SK-N-SH (cell line): ENCODE results near the gene SPOP.
"Not testable (repeated sequence)": the region's sequence is repeated elsewhere in the genome, so short reads cannot be mapped to it uniquely, and the experiment has no call there.

ENCODE experiments used
- ELF1 ChIP-seq: IDR thresholded peaks from 2 replicates; pipeline ENCODE4 v1.4.0; 2012
- EP300 ChIP-seq, 2 experiments: IDR thresholded peaks; 2 replicates each; pipeline versions ENCODE4 v1.4.0 to v1.6.1; 2012; ENCODE audit warnings: borderline replicate concordance in 1 of 2, low read depth in 1 of 2, low read length in 1 of 2
- FOSL2 ChIP-seq: IDR thresholded peaks from 2 replicates; pipeline ENCODE4 v1.4.0; 2012; ENCODE audit warnings: low read depth, mild to moderate bottlenecking, moderate library complexity, borderline replicate concordance
- FOXJ3 ChIP-seq: sonication (generic); formaldehyde crosslinking; IDR thresholded peaks from 2 replicates; pipeline ENCODE4 v1.5.1; 2020; ENCODE audit warnings: mild to moderate bottlenecking, missing genetic modification reagents
- FOXM1 ChIP-seq: IDR thresholded peaks from 2 replicates; pipeline ENCODE4 v1.4.0; 2012; ENCODE audit warnings: low read depth, mild to moderate bottlenecking
- GABPA ChIP-seq: IDR thresholded peaks from 2 replicates; pipeline ENCODE4 v1.4.0; 2012; ENCODE audit warnings: low read depth, mild to moderate bottlenecking
- GATA2 ChIP-seq: sonication (generic); formaldehyde crosslinking; IDR thresholded peaks from 2 replicates; pipeline ENCODE4 v1.5.0; 2020; ENCODE audit warnings: mild to moderate bottlenecking, missing genetic modification reagents
- POLR2AphosphoS5 ChIP-seq: IDR thresholded peaks from 2 replicates; pipeline ENCODE4 v1.6.1; 2012; ENCODE audit warnings: low read depth, low read length
- RAD21 ChIP-seq: IDR thresholded peaks from 2 replicates; pipeline ENCODE4 v1.6.1; 2012; ENCODE audit warnings: mild to moderate bottlenecking, low read length
- TAF1 ChIP-seq: IDR thresholded peaks from 2 replicates; pipeline ENCODE4 v1.6.1; 2012; ENCODE audit warnings: low read depth, mild to moderate bottlenecking, low read length, moderate library complexity, borderline replicate concordance
- TF ChIP-seq, protein P1 (sequence below): fragments of 200-600 bp; sonication (generic); IDR thresholded peaks from 2 replicates; pipeline ENCODE4 v1.6.1; 2017; ENCODE audit warnings: antibody characterized with exemption, mild to moderate bottlenecking, moderate library complexity

DNA sequence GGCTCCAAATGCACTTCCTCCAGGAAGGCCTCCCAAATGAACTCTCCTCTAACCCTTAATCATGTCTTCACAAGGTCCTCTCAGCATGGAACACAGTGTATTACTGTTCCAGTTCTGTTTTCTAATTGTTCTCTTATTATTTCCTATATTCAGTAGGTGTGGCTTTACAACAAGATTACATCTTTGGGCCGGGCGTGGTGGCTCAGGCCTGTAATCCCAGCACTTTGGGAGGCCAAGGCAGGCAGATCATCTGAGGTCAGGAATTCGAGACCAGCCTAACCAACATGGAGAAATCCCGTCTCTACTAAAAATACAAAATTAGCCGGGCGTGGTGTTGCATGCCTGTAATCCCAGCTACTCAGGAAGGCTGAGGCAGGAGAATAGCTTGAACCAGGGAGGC lies 4.2 kb downstream of the SPOP start:
- TF ChIP-seq, protein P1, sequence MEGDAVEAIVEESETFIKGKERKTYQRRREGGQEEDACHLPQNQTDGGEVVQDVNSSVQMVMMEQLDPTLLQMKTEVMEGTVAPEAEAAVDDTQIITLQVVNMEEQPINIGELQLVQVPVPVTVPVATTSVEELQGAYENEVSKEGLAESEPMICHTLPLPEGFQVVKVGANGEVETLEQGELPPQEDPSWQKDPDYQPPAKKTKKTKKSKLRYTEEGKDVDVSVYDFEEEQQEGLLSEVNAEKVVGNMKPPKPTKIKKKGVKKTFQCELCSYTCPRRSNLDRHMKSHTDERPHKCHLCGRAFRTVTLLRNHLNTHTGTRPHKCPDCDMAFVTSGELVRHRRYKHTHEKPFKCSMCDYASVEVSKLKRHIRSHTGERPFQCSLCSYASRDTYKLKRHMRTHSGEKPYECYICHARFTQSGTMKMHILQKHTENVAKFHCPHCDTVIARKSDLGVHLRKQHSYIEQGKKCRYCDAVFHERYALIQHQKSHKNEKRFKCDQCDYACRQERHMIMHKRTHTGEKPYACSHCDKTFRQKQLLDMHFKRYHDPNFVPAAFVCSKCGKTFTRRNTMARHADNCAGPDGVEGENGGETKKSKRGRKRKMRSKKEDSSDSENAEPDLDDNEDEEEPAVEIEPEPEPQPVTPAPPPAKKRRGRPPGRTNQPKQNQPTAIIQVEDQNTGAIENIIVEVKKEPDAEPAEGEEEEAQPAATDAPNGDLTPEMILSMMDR: not testable (repeated sequence)
- not testable (repeated sequence) for TF ChIP-seq GABPA; RAD21; TAF1; FOSL2; GATA2; FOXJ3 (CRISPR knock-in tag); FOXM1; ELF1; EP300 (IDR thresholded peaks at IDR 0.05; ENCODE audit: borderline replicate concordance in 1 of 2, low read depth in 1 of 2, low read length in 1 of 2); POLR2AphosphoS5
